Skin of body (tissue), 2 donors: Measurements from ENCODE around the gene IGIP. TPM values are rescaled to one million over a fixed set of nuclear protein-coding genes. Genes with fewer than 3 reads are reported as not detected.

Experiments
- DNase-seq: peaks from one replicate; lab custom pipeline; 2025; lab: John Stamatoyannopoulos, UW
- total RNA-seq: library from RNA; depleted of rRNA; stranded (reverse); fragments of >200 nt; gene quantifications from one replicate; pipeline ENCODE4 v1.2.3, GENCODE V29; 2014

The IGIP gene
- total RNA-seq, 1 donor from 2014 or later: 10.9 TPM

DNA sequence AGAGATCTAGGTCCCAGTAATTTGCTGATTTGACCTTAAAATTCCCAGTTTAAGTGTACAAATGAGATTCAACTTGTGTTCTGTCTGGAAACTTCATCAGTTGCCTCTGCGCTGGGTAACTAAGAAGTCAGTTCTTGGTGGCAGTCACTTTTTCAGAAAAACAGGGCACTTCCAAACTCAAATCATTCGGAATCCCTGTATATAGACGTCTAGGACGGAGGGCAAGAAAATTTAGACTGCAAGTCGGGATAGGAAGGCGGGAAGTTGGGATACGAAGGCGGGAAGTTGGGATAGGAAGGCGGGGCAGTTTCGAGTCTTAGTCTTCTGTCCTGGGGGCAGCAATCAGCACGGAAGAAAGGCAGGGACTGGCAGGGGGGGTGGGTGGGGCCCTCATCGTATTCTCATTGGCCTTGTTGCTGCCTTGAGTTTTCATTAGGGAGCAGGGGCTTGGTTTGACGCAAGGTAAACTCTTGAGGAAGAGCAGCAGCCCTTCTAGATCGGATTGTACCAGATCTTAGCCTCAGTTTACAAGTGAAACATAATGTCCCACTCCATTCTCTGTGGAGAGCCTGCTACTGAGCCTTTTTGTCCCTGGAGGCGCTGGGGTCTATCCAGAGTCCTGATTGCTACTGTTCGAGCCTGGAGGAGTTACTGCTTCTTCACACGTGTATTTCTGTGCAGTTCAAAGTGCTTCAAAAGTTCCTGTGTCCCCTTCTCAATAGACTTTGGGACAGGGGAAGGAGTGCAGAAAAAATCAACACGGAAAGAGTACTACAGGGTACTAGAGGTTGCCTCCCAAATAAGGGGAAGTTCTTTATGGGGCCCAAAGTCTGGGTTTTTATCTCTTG, 14.5 kb upstream of the IGIP start:
- DNase-seq: no peak

DNA sequence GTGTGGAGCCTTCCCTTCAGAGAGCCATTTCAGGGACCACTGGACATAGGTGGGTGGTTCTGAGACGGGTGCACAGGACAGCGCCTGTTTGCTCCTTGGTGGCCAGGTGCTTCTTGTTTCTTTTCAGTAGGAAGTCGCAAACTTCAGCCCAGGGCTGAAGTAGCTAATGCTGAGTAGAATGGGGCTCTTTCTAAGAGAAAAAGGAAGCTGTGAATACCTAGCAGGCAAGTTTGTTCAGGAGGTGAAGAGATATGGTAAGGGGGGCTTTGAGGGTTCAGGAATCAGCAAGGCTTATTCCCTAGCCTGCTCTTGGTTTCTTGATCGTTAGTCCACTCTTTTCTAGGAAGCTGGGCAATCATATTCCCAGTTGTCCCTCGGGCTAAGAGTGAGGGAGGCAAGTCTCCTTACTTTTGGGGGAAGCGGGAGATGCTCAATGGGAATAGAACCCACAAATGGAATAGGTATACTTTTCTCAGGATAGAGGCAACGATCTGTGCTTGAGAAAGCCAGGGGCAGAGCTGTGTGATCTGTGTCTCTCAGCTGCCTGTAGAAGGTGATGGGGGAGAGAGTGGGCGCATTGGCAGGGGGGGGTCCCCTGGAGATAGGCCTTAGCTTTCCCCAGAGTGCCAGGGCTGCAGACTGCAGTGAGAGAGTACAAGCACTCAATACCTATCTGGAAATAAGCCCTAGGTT, 13.7 kb upstream of the IGIP start:
- no peak for DNase-seq

GRCh38 chr5:140112685-140113179, 13.0 kb upstream of the IGIP start:
- no peak for DNase-seq

GRCh38 chr5:140113180-140113698, 12.5 kb upstream of the IGIP start:
- DNase-seq: no peak

GRCh38 chr5:140113699-140114263, 12.0 kb upstream of the IGIP start, which contains the start of gene PURA:
TSS of gene PURA (plus strand) at chr5:140114109. CDS start at chr5:140114182, 73 bp downstream.
- peak; percentile 89 for DNase-seq

DNA sequence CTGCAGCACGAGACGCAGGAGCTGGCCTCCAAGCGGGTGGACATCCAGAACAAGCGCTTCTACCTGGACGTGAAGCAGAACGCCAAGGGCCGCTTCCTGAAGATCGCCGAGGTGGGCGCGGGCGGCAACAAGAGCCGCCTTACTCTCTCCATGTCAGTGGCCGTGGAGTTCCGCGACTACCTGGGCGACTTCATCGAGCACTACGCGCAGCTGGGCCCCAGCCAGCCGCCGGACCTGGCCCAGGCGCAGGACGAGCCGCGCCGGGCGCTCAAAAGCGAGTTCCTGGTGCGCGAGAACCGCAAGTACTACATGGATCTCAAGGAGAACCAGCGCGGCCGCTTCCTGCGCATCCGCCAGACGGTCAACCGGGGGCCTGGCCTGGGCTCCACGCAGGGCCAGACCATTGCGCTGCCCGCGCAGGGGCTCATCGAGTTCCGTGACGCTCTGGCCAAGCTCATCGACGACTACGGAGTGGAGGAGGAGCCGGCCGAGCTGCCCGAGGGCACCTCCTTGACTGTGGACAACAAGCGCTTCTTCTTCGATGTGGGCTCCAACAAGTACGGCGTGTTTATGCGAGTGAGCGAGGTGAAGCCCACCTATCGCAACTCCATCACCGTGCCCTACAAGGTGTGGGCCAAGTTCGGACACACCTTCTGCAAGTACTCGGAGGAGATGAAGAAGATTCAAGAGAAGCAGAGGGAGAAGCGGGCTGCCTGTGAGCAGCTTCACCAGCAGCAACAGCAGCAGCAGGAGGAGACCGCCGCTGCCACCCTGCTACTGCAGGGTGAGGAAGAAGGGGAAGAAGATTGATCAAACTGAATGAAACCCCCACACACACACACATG, 11.2 kb upstream of the IGIP start:
- DNase-seq: no peak

GRCh38 chr5:140115186-140115500, 10.6 kb upstream of the IGIP start:
- DNase-seq: no peak

DNA sequence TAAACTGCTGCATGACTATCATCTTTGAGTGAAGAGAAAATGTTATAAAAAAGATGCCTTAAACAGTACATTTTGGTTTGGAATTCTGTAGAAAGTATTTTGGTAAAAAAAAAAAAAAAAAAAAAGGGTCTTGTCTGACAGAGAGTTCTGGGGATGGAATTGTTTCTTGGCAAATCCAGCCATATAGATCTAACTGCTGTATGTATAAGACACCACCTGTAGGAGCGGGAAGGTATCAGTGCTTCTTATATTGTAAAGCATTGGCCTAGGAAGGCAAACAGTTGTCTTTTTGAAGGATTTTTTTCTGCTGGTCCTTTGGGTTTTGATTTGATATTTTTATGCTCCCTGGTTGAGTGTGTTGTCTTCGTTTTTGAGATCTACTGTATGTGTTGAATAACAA, 9.0 kb upstream of the IGIP start:
- no peak for DNase-seq

DNA sequence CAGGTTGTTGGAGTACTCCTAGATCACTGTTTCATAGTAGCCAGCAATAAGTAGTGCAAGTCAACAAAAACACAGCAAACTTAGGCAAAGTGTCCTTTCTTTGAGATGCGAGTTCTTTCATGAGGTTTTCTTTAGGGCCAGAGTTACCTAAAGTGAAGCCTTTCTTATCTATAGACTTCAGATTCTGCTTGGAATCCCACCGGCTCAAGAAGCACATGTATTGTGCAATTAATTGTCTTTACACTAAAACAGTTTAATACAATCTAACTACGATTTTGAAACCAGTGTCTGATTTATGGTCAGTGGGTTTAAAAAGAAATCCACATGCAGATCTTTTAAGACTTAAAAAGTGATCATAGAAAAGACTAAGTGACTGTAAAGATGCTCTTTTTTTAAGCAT, 8.2 kb upstream of the IGIP start:
- DNase-seq: no peak

GRCh38 chr5:140118302-140118936, 7.3 kb upstream of the IGIP start:
- DNase-seq: no peak

- no peak for DNase-seq
Observed at GRCh38 chr5:140126315-140127012, 727 bp downstream of the IGIP start.

DNA sequence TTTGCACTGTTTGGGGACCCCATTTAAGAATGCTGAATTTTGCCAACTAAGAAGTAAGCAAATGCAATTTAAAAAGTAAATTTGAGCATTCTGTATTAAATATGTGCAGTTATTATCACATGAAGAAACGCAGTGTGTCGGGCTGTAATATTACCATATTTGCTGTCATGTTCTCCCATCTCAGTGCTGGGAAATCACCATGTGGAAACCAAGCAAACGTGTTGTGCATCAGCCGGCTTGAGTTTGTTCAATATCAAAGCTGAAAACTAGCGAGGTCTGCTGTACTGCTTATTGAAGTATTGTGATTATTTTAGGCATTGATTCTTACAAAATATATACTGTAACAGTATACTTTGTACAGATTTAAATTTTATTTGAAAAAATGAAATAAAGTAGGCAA, 2.6 kb downstream of the IGIP start:
- DNase-seq: no peak

DNA sequence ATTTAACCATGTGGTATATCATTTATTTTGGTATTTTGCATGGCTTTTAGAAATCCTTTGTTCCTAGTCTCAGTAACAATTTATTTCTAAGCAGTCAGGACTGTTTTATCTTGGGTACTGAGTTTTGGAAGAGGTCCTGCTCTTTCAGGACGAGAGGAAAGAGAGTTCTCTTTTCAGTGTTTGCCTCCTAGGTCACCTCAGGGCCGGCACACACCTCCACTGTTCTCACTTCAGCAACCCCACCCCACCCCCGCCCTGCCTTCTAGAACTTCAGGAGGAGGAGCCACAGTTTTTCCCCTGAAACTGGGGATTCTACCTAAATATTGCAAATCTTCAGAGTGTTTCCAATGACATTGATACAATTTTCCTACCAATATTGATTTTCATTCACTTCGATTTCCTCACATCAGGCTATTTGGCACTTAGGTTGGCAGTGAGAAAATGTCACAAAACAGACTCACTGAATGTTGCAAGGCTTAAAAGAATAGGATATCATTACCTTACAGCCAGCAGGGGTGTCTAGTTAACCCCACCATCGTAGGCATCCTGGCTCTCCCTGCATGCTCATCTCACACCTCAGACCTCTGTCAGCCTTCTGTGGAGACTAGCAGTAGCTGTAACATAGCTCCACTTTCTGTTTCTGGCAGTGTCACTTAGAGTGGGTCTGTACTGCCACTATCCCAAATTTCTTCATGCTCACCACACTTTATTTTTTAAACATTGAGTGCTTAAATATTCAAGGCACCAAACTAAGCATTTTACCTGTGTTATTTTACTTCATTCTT, 5.4 kb downstream of the IGIP start:
- no peak for DNase-seq

GRCh38 chr5:140131967-140132409, 6.3 kb downstream of the IGIP start:
- no peak for DNase-seq

GRCh38 chr5:140133514-140134167, 7.9 kb downstream of the IGIP start:
- no peak for DNase-seq

GRCh38 chr5:140134277-140134935, 8.7 kb downstream of the IGIP start:
- DNase-seq: no peak

- no peak for DNase-seq
Observed at GRCh38 chr5:140135127-140135526, 9.4 kb downstream of the IGIP start.

DNA sequence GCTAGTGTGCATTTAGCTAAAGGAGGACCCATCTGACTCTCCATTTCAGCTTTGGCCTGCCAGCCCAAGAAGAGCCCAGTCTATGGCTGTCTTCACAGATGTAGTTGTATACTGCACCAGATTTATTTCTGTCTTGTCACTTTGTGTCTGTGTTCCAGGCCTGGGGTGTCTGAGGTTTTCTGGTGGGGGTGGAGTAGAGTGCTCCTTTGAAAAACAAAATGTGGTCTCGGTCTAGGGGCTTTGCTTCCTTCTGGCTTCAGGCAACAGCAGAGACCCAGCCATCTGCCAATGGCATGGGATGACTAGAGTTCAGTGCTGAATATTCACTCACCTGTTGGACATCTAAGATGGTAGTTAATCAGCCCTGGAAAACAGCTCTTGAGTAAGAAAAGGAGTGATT, 10.9 kb downstream of the IGIP start:
- no peak for DNase-seq
